Hepatocyte (in vitro differentiated cells): ENCODE measurements around the gene ZNF212.

Experiments
- CTCF ChIP-seq: fragments of 200-600 bp; sonication (generic); IDR thresholded peaks from 2 replicates; pipeline ENCODE4 v1.5.1; 2016; ENCODE audit warnings: antibody characterized with exemption, mild to moderate bottlenecking; ENCODE audit not compliant: poor library complexity
- EZH2 ChIP-seq: fragments of 200-600 bp; sonication (generic); IDR thresholded peaks from 2 replicates; pipeline ENCODE4 v1.6.1; 2016; ENCODE audit warnings: antibody characterized with exemption, mild to moderate bottlenecking, borderline replicate concordance

- TF ChIP-seq CTCF (no peak), EZH2 (no peak)
Measured at GRCh38 chr7:149255174-149255573, 15.7 kb downstream of the ZNF212 start.
